Ovary (tissue), 3 donors: ENCODE results near the gene ZDBF2.

ENCODE experiments used
- EP300 ChIP-seq: sonication (generic); formaldehyde crosslinking; IDR thresholded peaks from one replicate; pipeline ENCODE4 v1.6.1; 2017; ENCODE audit warnings: antibody characterized with exemption
- POLR2A ChIP-seq: fragments of 450-650 bp; IDR thresholded peaks from one replicate; pipeline ENCODE4 v1.6.1; 2017; ENCODE audit warnings: antibody characterized with exemption, mild to moderate bottlenecking, moderate library complexity
- TF ChIP-seq, protein P1 (sequence below), 3 donors: fragments of 450-650 bp in 2 of 3; fragments of 200-600 bp in 1 of 3; IDR thresholded peaks; one replicate each; pipeline versions ENCODE4 v1.5.1 to v1.8.0; 2016 to 2022; ENCODE audit warnings: antibody characterized with exemption in 3 of 3, mild to moderate bottlenecking in 1 of 3
- donor health status: DM: no; HTN: no; CAD: no.

DNA sequence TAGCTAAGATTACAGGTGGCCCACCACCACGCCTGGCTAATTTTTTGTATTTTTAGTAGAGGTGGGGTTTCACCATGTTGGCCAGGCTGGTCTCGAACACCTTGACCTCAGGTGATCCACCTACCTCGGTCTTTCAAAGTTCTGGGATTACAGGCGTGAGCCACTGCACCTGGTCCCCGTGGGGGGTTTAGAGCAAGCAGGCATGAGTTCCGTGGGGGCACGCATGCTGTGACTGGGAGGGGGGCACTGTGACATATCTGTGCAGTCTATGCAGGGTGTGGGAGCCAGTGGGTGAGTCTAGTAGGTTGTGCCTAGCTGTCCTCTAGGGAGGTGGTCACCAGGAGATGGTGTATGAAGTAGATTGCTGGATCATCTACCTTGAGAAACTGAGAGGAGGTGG, 16.6 kb upstream of the ZDBF2 start:
- no peak for TF ChIP-seq POLR2A
- no peak for TF ChIP-seq EP300
- TF ChIP-seq, protein P1, sequence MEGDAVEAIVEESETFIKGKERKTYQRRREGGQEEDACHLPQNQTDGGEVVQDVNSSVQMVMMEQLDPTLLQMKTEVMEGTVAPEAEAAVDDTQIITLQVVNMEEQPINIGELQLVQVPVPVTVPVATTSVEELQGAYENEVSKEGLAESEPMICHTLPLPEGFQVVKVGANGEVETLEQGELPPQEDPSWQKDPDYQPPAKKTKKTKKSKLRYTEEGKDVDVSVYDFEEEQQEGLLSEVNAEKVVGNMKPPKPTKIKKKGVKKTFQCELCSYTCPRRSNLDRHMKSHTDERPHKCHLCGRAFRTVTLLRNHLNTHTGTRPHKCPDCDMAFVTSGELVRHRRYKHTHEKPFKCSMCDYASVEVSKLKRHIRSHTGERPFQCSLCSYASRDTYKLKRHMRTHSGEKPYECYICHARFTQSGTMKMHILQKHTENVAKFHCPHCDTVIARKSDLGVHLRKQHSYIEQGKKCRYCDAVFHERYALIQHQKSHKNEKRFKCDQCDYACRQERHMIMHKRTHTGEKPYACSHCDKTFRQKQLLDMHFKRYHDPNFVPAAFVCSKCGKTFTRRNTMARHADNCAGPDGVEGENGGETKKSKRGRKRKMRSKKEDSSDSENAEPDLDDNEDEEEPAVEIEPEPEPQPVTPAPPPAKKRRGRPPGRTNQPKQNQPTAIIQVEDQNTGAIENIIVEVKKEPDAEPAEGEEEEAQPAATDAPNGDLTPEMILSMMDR (IDR thresholded peaks at IDR 0.05) = no peak
